Loucy (cell line): ENCODE results near the gene HIRA.

ENCODE experiments used
- EZH2phosphoT487 ChIP-seq: fragments of 200-600 bp; IDR thresholded peaks from 2 replicates; pipeline ENCODE4 v1.6.1; 2018; ENCODE audit warnings: antibody characterized with exemption, mild to moderate bottlenecking, moderate library complexity, borderline replicate concordance
- TF ChIP-seq, protein P1 (sequence below): fragments of 200-600 bp; sonication (generic); conservative IDR thresholded peaks from 2 replicates; pipeline ENCODE4 v1.5.1; 2014; ENCODE audit warnings: mild to moderate bottlenecking, antibody characterized with exemption, low read length

DNA sequence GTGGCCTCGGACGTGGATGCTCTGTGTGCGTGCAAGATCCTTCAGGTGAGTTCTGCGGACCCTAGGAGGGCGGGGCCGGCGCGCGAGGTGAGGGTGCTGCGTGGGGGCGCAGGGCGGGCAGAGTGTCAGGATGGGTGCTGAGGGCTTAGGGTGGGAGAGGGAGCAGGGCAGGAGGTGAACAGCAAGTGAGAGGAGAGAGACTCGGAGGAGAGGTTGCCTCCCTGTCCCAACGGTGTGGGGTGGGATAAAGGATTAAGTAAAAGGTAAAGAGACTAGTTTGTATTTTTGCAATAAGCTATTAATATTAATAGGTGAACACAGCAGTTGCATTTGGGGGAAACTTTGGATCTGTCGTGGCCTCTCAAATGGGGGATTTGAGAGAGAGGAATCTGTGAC, 48.6 kb upstream of the HIRA start:
- TF ChIP-seq, protein P1, sequence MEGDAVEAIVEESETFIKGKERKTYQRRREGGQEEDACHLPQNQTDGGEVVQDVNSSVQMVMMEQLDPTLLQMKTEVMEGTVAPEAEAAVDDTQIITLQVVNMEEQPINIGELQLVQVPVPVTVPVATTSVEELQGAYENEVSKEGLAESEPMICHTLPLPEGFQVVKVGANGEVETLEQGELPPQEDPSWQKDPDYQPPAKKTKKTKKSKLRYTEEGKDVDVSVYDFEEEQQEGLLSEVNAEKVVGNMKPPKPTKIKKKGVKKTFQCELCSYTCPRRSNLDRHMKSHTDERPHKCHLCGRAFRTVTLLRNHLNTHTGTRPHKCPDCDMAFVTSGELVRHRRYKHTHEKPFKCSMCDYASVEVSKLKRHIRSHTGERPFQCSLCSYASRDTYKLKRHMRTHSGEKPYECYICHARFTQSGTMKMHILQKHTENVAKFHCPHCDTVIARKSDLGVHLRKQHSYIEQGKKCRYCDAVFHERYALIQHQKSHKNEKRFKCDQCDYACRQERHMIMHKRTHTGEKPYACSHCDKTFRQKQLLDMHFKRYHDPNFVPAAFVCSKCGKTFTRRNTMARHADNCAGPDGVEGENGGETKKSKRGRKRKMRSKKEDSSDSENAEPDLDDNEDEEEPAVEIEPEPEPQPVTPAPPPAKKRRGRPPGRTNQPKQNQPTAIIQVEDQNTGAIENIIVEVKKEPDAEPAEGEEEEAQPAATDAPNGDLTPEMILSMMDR: no peak
- no peak for TF ChIP-seq EZH2phosphoT487
